GM23338 (cell line): Measurements from ENCODE around the gene POU2AF3. TPM values are rescaled to one million over a fixed set of nuclear protein-coding genes. Genes with fewer than 3 reads are reported as not detected.
"Not testable (repeated sequence)": the region's sequence is repeated elsewhere in the genome, so short reads cannot be mapped to it uniquely, and the experiment has no call there.

Source experiments
- ATAC-seq: fragments of 200-7000 bp; cut with Tn5 transposase; 3 replicates; pipeline ENCODE4 v1.9.1; 2020
- DNase-seq: peaks from one replicate; pipeline ENCODE4 v3.0.0-alpha.2; 2015; ENCODE audit warnings: low spot score
- H2AFZ ChIP-seq: fragments of 200-600 bp; sonication (generic); 2 replicates; pipeline ENCODE4 v1.8.0; 2016; ENCODE audit warnings: antibody characterized with exemption, mild to moderate bottlenecking, moderate library complexity
- H3F3A ChIP-seq: fragments of 200-600 bp; sonication (generic); replicated peaks from 2 replicates; pipeline ENCODE4 v1.8.0; 2017; ENCODE audit warnings: antibody characterized with exemption, mixed run types, low read depth
- H3K27ac ChIP-seq: fragments of 200-600 bp; sonication (generic); 2 replicates; pipeline ENCODE4 v1.6.1; 2016; ENCODE audit warnings: low read depth
- H3K27me3 ChIP-seq: fragments of 200-600 bp; sonication (generic); 2 replicates; pipeline ENCODE4 v1.8.0; 2016; ENCODE audit warnings: mild to moderate bottlenecking, mixed run types, moderate library complexity; ENCODE audit not compliant: insufficient read depth
- H3K36me3 ChIP-seq: fragments of 200-600 bp; sonication (generic); 2 replicates; pipeline ENCODE4 v1.8.0; 2016; ENCODE audit warnings: mild to moderate bottlenecking; ENCODE audit not compliant: insufficient read depth
- H3K4me1 ChIP-seq: fragments of 200-600 bp; sonication (generic); 2 replicates; pipeline ENCODE4 v1.8.0; 2016; ENCODE audit warnings: mild to moderate bottlenecking, moderate library complexity; ENCODE audit not compliant: insufficient read depth
- H3K4me2 ChIP-seq: fragments of 200-600 bp; sonication (generic); 2 replicates; pipeline ENCODE4 v1.7.1; 2017; ENCODE audit warnings: mixed run types
- H3K4me3 ChIP-seq: fragments of 200-600 bp; sonication (generic); 2 replicates; pipeline ENCODE4 v1.6.1; 2016; ENCODE audit warnings: mixed run types
- H3K79me2 ChIP-seq: fragments of 200-600 bp; sonication (generic); replicated peaks from 2 replicates; pipeline ENCODE4 v1.8.0; 2017; ENCODE audit warnings: mild to moderate bottlenecking; ENCODE audit not compliant: insufficient read depth
- H3K9me2 ChIP-seq: fragments of 200-600 bp; sonication (generic); 2 replicates; pipeline ENCODE4 v1.8.0; 2017; ENCODE audit not compliant: insufficient read depth
- H4K20me1 ChIP-seq: fragments of 200-600 bp; sonication (generic); replicated peaks from 2 replicates; pipeline ENCODE4 v1.8.0; 2017; ENCODE audit warnings: mild to moderate bottlenecking; ENCODE audit not compliant: insufficient read depth
- H3K27ac Mint-ChIP-seq: 2 replicates; pipeline ENCODE4 v1.8.0; 2020; ENCODE audit warnings: inconsistent platforms, mild to moderate bottlenecking, moderate library complexity, mixed read lengths
- H3K27me3 Mint-ChIP-seq: 3 replicates; pipeline ENCODE4 v1.8.0; 2022; ENCODE audit warnings: low read depth, mild to moderate bottlenecking, moderate library complexity, mixed read lengths, inconsistent platforms; ENCODE audit not compliant: insufficient read depth, poor library complexity
- H3K36me3 Mint-ChIP-seq: 3 replicates; pipeline ENCODE4 v1.8.0; 2021; ENCODE audit warnings: low read depth, mild to moderate bottlenecking, inconsistent platforms, moderate library complexity, mixed read lengths
- H3K4me1 Mint-ChIP-seq: 3 replicates; pipeline ENCODE4 v1.8.0; 2020; ENCODE audit warnings: mild to moderate bottlenecking, inconsistent platforms, mixed read lengths
- H3K4me3 Mint-ChIP-seq: 3 replicates; pipeline ENCODE4 v1.8.0; 2021; ENCODE audit warnings: moderate library complexity, mild to moderate bottlenecking, inconsistent platforms, mixed read lengths
- H3K9me3 Mint-ChIP-seq: 3 replicates; pipeline ENCODE4 v1.8.0; 2020; ENCODE audit warnings: moderate library complexity, mild to moderate bottlenecking, inconsistent platforms, mixed read lengths
- EZH2 ChIP-seq: fragments of 200-600 bp; sonication (generic); IDR thresholded peaks from one replicate; pipeline ENCODE4 v1.8.0; 2017; ENCODE audit warnings: antibody characterized with exemption, mild to moderate bottlenecking, low read depth; ENCODE audit not compliant: unreplicated experiment
- EZH2phosphoT487 ChIP-seq: fragments of 200-600 bp; sonication (generic); IDR thresholded peaks from one replicate; pipeline ENCODE4 v1.8.1; 2018; ENCODE audit warnings: antibody characterized with exemption; ENCODE audit not compliant: unreplicated experiment
- JUNB ChIP-seq: IDR thresholded peaks from one replicate; pipeline ENCODE4 v1.6.1; 2016; ENCODE audit warnings: antibody characterized with exemption; ENCODE audit not compliant: unreplicated experiment
- NANOG ChIP-seq: IDR thresholded peaks from 2 replicates; pipeline ENCODE4 v1.6.1; 2016; ENCODE audit warnings: antibody characterized with exemption, borderline replicate concordance
- POLR2AphosphoS5 ChIP-seq: IDR thresholded peaks from 2 replicates; pipeline ENCODE4 v1.6.1; 2016; ENCODE audit warnings: antibody characterized with exemption, low read depth
- polyA plus RNA-seq: library from polyadenylated mRNA; unstranded; fragments of >200 nt; fragmentation: Nextera tagmentation; extraction: Ambion mirVana; gene quantifications from 2 replicates; pipeline ENCODE4 v1.2.1, GENCODE V29; 2016
- total RNA-seq: library from RNA; depleted of rRNA; stranded (reverse); fragments of >200 nt; shearing (Covaris generic); gene quantifications from 2 replicates; pipeline ENCODE4 v1.2.3, GENCODE V29; 2014
- TF ChIP-seq, protein P1 (sequence below): fragments of 250-450 bp; sonication (Bioruptor Pico); IDR thresholded peaks from 2 replicates; pipeline ENCODE4 v1.5.0; 2020; ENCODE audit warnings: mild to moderate bottlenecking, moderate library complexity

The POU2AF3 gene
- total and polyA plus RNA-seq, 2 experiments from 2014 or later: 2.7 to 3.4 TPM

DNA sequence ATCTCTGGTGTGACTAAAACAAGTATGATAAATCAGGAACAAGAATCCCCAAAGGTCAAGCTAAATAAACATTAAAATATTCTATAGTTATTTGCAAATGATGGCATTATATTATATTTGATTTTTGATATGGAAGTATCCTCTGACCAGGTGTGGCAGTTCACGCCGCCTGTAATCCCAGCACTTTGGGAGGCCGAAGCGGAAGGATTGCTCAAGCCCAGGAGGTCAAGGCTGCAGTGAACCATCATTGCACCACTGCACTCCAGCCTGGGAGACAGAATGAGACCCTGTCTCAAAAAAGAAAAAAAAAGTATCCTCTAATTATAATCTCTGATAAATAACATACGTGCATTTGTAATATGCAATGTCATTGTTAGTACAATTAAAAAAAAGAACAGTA, 6.6 kb upstream of the POU2AF3 start (continued):
- TF ChIP-seq, protein P1, sequence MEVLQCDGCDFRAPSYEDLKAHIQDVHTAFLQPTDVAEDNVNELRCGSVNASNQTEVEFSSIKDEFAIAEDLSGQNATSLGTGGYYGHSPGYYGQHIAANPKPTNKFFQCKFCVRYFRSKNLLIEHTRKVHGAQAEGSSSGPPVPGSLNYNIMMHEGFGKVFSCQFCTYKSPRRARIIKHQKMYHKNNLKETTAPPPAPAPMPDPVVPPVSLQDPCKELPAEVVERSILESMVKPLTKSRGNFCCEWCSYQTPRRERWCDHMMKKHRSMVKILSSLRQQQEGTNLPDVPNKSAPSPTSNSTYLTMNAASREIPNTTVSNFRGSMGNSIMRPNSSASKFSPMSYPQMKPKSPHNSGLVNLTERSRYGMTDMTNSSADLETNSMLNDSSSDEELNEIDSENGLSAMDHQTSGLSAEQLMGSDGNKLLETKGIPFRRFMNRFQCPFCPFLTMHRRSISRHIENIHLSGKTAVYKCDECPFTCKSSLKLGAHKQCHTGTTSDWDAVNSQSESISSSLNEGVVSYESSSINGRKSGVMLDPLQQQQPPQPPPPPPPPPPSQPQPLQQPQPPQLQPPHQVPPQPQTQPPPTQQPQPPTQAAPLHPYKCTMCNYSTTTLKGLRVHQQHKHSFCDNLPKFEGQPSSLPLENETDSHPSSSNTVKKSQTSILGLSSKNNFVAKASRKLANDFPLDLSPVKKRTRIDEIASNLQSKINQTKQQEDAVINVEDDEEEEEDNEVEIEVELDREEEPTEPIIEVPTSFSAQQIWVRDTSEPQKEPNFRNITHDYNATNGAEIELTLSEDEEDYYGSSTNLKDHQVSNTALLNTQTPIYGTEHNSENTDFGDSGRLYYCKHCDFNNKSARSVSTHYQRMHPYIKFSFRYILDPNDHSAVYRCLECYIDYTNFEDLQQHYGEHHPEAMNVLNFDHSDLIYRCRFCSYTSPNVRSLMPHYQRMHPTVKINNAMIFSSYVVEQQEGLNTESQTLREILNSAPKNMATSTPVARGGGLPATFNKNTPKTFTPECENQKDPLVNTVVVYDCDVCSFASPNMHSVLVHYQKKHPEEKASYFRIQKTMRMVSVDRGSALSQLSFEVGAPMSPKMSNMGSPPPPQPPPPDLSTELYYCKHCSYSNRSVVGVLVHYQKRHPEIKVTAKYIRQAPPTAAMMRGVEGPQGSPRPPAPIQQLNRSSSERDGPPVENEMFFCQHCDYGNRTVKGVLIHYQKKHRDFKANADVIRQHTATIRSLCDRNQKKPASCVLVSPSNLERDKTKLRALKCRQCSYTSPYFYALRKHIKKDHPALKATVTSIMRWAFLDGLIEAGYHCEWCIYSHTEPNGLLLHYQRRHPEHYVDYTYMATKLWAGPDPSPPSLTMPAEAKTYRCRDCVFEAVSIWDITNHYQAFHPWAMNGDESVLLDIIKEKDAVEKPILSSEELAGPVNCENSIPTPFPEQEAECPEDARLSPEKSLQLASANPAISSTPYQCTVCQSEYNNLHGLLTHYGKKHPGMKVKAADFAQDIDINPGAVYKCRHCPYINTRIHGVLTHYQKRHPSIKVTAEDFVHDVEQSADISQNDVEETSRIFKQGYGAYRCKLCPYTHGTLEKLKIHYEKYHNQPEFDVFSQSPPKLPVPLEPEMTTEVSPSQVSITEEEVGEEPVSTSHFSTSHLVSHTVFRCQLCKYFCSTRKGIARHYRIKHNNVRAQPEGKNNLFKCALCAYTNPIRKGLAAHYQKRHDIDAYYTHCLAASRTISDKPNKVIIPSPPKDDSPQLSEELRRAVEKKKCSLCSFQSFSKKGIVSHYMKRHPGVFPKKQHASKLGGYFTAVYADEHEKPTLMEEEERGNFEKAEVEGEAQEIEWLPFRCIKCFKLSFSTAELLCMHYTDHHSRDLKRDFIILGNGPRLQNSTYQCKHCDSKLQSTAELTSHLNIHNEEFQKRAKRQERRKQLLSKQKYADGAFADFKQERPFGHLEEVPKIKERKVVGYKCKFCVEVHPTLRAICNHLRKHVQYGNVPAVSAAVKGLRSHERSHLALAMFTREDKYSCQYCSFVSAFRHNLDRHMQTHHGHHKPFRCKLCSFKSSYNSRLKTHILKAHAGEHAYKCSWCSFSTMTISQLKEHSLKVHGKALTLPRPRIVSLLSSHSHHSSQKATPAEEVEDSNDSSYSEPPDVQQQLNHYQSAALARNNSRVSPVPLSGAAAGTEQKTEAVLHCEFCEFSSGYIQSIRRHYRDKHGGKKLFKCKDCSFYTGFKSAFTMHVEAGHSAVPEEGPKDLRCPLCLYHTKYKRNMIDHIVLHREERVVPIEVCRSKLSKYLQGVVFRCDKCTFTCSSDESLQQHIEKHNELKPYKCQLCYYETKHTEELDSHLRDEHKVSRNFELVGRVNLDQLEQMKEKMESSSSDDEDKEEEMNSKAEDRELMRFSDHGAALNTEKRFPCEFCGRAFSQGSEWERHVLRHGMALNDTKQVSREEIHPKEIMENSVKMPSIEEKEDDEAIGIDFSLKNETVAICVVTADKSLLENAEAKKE (CRISPR knock-in tag): no peak
- TF ChIP-seq POLR2AphosphoS5 (no peak), NANOG (no peak), EZH2 (no peak)

DNA sequence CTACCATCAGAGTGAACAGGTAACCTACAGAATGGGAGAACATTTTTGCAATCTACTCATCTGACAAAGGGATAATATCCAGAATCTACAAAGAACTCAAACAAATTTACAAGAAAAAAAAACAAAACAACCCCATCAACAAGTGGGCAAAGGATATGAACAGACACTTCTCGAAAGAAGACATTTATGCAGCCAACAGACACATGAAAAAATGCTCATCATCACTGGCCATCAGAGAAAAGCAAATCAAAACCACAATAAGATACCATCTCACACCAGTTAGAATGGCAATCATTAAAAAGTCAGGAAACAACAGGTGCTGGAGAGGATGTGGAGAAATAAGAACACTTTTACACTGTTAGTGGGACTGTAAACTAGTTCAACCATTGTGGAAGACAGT, 5.9 kb upstream of the POU2AF3 start:
- not testable (repeated sequence) for ATAC-seq, H3K4me1 Mint-ChIP-seq, H3K27me3 ChIP-seq, H3K4me2 ChIP-seq, DNase-seq, H3K79me2 ChIP-seq, H3F3A ChIP-seq, H4K20me1 ChIP-seq, H3K36me3 ChIP-seq, H3K4me1 ChIP-seq, H3K4me3 Mint-ChIP-seq, H3K9me2 ChIP-seq, H2AFZ ChIP-seq, H3K9me3 Mint-ChIP-seq, H3K4me3 ChIP-seq, H3K36me3 Mint-ChIP-seq, H3K27me3 Mint-ChIP-seq, H3K27ac ChIP-seq, H3K27ac Mint-ChIP-seq

DNA sequence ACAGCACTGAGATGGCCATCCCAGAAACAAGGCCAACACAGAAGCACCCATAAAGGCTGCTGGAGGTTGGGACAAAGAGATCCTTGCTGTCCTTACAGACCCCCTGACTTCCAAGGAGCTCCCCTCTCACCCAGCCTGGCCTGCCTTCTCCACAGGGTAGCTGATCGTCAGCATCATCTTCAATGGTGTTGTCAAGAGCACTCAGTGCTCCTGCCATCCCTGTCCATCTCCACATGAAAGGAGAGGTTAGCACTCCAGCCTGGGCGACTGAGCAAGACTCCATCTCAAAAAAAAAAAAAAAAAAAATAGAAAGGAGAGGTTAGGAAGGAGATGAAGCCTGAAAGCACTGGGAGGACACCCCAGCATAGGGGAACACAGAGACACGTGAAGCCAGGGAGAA, 2.1 kb upstream of the POU2AF3 start:
- Histone ChIP-seq H3K27me3 (peaks cover 32% of the 10 kb centered on the region), H2AFZ (no peak overlapping the region), H3K36me3 (no peaks in the 10 kb centered on the region), H3K9me2 (no peaks in the 10 kb centered on the region), H3K27ac (no peak overlapping the region), H3F3A (no peaks in the 10 kb centered on the region), H4K20me1 (no peaks in the 10 kb centered on the region), H3K4me1 (peaks cover 11% of the 10 kb centered on the region; the same call in 1 of the 2 replicates), H3K4me2 (no peak overlapping the region), H3K79me2 (no peaks in the 10 kb centered on the region), H3K4me3 (no peak overlapping the region)
- Mint-ChIP-seq H3K27ac (no peak overlapping the region; the same call in 1 of the 2 replicates), H3K27me3 (peaks cover 25% of the 10 kb centered on the region), H3K36me3 (no peaks in the 10 kb centered on the region; the same call in 2 of the 3 replicates), H3K4me1 (peaks cover 15% of the 10 kb centered on the region; the same call in 2 of the 3 replicates), H3K9me3 (no peaks in the 10 kb centered on the region), H3K4me3 (no peak overlapping the region)
- no peak for ATAC-seq
- no peak for DNase-seq
- TF ChIP-seq JUNB: no peak
- no peak for TF ChIP-seq EZH2phosphoT487
